ENCODE measurements around the gene ZDHHC8.
A peak's percentile ranks its signal among the peaks of the same experiment; 100 is the strongest.

The ZDHHC8 gene

GRCh38 chr22:20111689-20112622 is 19.6 kb upstream of the ZDHHC8 start:
- no peak for DNase-seq (ENCODE audit: low read depth, low spot score)
- H3K4me3 ChIP-seq (ENCODE audit: low read length), result no peak overlapping the region

GRCh38 chr22:20112623-20113511 is 18.7 kb upstream of the ZDHHC8 start:
- no peak overlapping the region for H3K4me3 ChIP-seq (ENCODE audit: low read length)
- DNase-seq (ENCODE audit: low read depth, low spot score), result no peak

- no peak overlapping the region for H3K4me3 ChIP-seq (ENCODE audit: low read length)
- no peak for DNase-seq (ENCODE audit: low read depth, low spot score)
Measured at GRCh38 chr22:20113551-20114310, 17.9 kb upstream of the ZDHHC8 start.

- H3K4me3 ChIP-seq (ENCODE audit: low read length), result no peak overlapping the region
- DNase-seq (ENCODE audit: low read depth, low spot score), result no peak
Measured at GRCh38 chr22:20114506-20115475, 16.8 kb upstream of the ZDHHC8 start.

- peak within 1 kb of the TSS; percentile 89 for H3K4me3 ChIP-seq (ENCODE audit: low read length)
Measured at GRCh38 chr22:20115691-20116375, 15.8 kb upstream of the ZDHHC8 start, which contains the start of gene RANBP1. TSS of gene RANBP1 (plus strand) at chr22:20116104. CDS start at chr22:20116185, 81 bp downstream.

GRCh38 chr22:20116376-20116950 is 15.1 kb upstream of the ZDHHC8 start:
- H3K4me3 ChIP-seq (ENCODE audit: low read length), result peak overlapping the region; percentile 89
- no peak for DNase-seq (ENCODE audit: low read depth, low spot score)

More at GRCh38 chr22:20115691-20116375, 15.8 kb upstream of the ZDHHC8 start, which contains the start of gene RANBP1:
- no peak for DNase-seq (ENCODE audit: low read depth, low spot score)

- peak within 1 kb of the TSS; percentile 98 for H3K4me3 ChIP-seq (ENCODE audit: low read length)
- peak; percentile 96 for DNase-seq (ENCODE audit: low read depth, low spot score)
Measured at GRCh38 chr22:20116951-20117632, 14.5 kb upstream of the ZDHHC8 start, which contains the start of gene TRMT2A. TSS of gene TRMT2A (minus strand) at chr22:20117226. CDS start at chr22:20116906, 320 bp downstream.

GRCh38 chr22:20117633-20118299 is 13.8 kb upstream of the ZDHHC8 start:
- no peak for DNase-seq (ENCODE audit: low read depth, low spot score)
- peak overlapping the region; percentile 98 for H3K4me3 ChIP-seq (ENCODE audit: low read length)

- DNase-seq (ENCODE audit: low read depth, low spot score), result no peak
- H3K4me3 ChIP-seq (ENCODE audit: low read length), result peak overlapping the region; percentile 98
Measured at GRCh38 chr22:20118300-20119020, 13.1 kb upstream of the ZDHHC8 start.

GRCh38 chr22:20121856-20122415 is 9.7 kb upstream of the ZDHHC8 start:
- DNase-seq (ENCODE audit: low read depth, low spot score), result no peak

GRCh38 chr22:20123366-20124082 is 8.1 kb upstream of the ZDHHC8 start:
- no peak for DNase-seq (ENCODE audit: low read depth, low spot score)
- H3K4me3 ChIP-seq (ENCODE audit: low read length), result no peak overlapping the region

More at GRCh38 chr22:20121856-20122415, 9.7 kb upstream of the ZDHHC8 start:
- H3K4me3 ChIP-seq (ENCODE audit: low read length), result no peak overlapping the region

GRCh38 chr22:20124083-20124787 is 7.4 kb upstream of the ZDHHC8 start:
- DNase-seq (ENCODE audit: low read depth, low spot score), result no peak
- H3K4me3 ChIP-seq (ENCODE audit: low read length), result no peak overlapping the region

GRCh38 chr22:20125201-20126174 is 6.1 kb upstream of the ZDHHC8 start:
- no peak overlapping the region for H3K4me3 ChIP-seq (ENCODE audit: low read length)
- no peak for DNase-seq (ENCODE audit: low read depth, low spot score)

Measured in Jurkat, Clone E6-1 (cell line).